Duodenal mucosa (tissue), 2 donors: ENCODE data around the gene NUDT2.
A peak's percentile ranks its signal among the peaks of the same experiment; 100 is the strongest.
"Not testable (repeated sequence)": the region's sequence is repeated elsewhere in the genome, so short reads cannot be mapped to it uniquely, and the experiment has no call there.

ENCODE experiments used
- H3K27ac ChIP-seq: one replicate; pipeline ENCODE4 v1.7.0; 2013; ENCODE audit warnings: low read depth, low read length
- H3K27me3 ChIP-seq, 2 donors: one replicate each; pipeline ENCODE4 v1.7.0; 2013; ENCODE audit warnings: low read length in 2 of 2, control low read depth in 1 of 2; ENCODE audit not compliant: insufficient read depth in 2 of 2, control insufficient read depth in 1 of 2
- H3K36me3 ChIP-seq, 2 donors: one replicate each; pipeline ENCODE4 v1.7.0; 2013; ENCODE audit warnings: low read length in 2 of 2, control low read depth in 1 of 2; ENCODE audit not compliant: insufficient read depth in 2 of 2, control insufficient read depth in 1 of 2
- H3K4me1 ChIP-seq, 2 donors: one replicate each; pipeline ENCODE4 v1.7.0; 2013; ENCODE audit warnings: low read length in 2 of 2, control low read depth in 1 of 2; ENCODE audit not compliant: insufficient read depth in 2 of 2, control insufficient read depth in 1 of 2
- H3K4me3 ChIP-seq, 2 donors: one replicate each; pipeline ENCODE4 v1.7.0; 2013; ENCODE audit warnings: low read length in 2 of 2, low read depth in 1 of 2
- H3K9ac ChIP-seq, 2 donors: one replicate each; pipeline ENCODE4 v1.7.0; 2013; ENCODE audit warnings: low read length in 2 of 2, low read depth in 1 of 2
- H3K9me3 ChIP-seq, 2 donors: one replicate each; pipeline ENCODE4 v1.7.0; 2013; ENCODE audit warnings: low read length in 2 of 2, control low read depth in 1 of 2; ENCODE audit not compliant: control insufficient read depth in 1 of 2

Gene NUDT2

DNA sequence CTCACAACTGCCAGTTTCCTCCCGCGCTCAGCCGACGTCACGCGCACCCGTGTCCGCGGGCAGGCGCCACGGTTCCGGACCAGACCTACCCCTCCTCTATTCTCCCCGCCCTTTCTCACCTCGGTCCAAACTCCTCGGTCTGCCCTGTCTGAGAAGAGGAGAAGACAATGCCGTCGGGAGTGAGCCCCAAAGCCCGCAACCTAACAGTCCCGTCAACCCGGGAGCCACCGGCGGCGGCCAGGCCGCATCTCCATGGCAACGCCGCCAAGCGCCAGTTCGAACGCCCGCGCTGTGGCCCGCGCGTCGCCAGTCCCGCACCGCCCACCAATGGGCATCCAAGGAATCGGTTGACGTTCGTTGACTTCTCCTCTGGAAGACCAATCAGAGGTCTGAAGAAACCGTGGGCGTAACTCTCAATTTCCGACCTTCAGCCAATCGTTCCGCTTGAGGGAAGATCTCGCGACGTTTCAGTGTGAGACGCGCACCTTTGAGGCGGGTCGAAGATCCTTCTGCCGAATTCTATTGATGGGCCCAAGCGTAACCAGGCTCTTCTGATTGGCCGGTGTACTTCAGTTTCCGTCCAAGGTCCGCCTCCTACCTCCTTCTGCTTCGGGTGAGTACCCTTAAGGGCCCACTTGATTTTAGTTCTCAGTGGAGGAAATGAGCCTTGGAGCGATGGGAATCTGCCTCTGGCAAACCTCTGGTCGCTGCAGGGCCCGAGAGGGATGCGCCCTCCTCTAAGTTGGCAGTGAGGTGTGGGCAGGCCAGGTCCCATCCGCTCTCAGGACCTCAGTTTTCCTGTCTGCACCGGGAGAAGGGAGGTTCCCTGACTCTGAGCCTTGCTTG is at the start of gene NUDT2, which contains the start of gene KIF24:
Gene NUDT2, plus strand, starts transcription at position 583 of the 846 bp plus-strand sequence. CDS start 9,471 bp downstream, outside the sequence.
Gene KIF24, minus strand, starts transcription at position 282 of the 846 bp plus-strand sequence. CDS start 17,922 bp downstream, outside the sequence.
- Histone ChIP-seq H3K36me3 (no peaks in the 10 kb centered on the region), H3K27ac (peak within 1 kb of the TSS; percentile 97), H3K4me3 (peak within 1 kb of the TSS; percentile 92 to 100), H3K4me1 (peaks cover 9 to 17% of the 10 kb centered on the region in 2 donors), H3K9ac (peak within 1 kb of the TSS; percentile 98 to 100), H3K9me3 (no peaks in the 10 kb centered on the region), H3K27me3 (no peaks in the 10 kb centered on the region)

DNA sequence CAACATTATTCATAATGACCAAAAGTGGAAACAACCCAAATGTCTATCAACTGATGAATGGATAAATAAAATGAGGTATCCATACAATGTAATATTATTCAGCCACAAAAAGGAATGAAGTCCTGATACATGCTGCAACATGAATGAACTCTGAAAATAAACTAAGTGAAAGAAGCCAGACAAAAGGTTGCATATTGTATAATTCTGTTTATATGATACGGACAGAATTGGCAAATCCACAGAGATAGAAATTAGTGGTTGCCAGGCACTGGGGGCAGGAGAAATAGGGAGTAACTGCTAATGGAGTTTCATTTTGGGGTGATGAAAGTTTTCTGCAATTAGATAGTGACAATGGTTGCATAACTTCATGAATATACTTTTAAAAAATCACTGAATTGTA is 47.3 kb upstream of the NUDT2 start:
- Histone ChIP-seq H3K36me3 (no peaks in the 10 kb centered on the region), H3K4me1 (no peaks in the 10 kb centered on the region), H3K27me3 (no peaks in the 10 kb centered on the region), H3K9ac (no peak overlapping the region), H3K9me3 (no peaks in the 10 kb centered on the region), H3K4me3 (no peak overlapping the region), H3K27ac (no peak overlapping the region)

DNA sequence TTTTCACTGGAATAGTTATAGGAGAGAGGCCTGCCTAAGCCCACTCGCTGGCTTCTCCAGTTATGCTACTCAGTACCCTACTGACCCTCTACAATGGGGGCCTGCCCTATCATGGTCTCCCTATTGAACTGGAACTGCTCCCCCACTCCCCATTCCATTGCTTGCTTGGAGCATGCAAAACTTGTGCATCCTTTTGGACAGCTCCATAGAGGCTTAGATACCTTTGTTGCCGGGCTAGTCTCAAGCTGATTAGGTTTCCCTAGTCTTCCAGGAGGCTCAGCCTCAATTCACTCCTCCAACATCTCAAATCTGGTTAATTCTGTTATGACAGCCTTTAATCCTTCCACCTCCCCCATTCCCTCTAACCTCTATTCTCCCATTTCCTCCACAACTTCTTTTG is 40.2 kb upstream of the NUDT2 start:
- H3K27me3 ChIP-seq, result no peaks in the 10 kb centered on the region
- no peaks in the 10 kb centered on the region for H3K36me3 ChIP-seq

DNA sequence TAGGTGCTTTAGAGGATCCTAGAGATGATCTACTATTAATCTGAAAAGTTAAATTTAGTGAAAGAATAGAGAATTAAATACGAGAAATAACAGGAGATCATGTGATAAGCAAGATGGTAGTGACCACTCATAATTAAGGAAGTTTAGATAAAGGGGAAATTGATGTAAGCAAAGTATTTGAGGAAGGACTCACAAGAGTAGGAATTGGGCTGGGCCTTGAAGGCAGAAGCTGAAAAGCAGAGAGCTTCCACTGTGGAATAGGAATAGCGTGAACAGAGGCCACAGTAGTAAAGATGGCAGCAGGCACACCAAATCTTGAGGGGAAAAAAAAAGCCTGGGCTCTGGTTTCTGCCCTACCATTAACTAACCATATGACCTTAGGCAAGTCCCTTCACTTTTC is 38.3 kb upstream of the NUDT2 start:
- Histone ChIP-seq H3K27ac (no peak overlapping the region), H3K9ac (no peak overlapping the region), H3K4me3 (no peak overlapping the region), H3K9me3 (no peaks in the 10 kb centered on the region), H3K36me3 (no peaks in the 10 kb centered on the region), H3K4me1 (no peaks in the 10 kb centered on the region), H3K27me3 (no peaks in the 10 kb centered on the region)

More for the DNA sequence above, 40.2 kb upstream of the NUDT2 start:
- H3K9ac ChIP-seq, result no peak overlapping the region
- no peaks in the 10 kb centered on the region for H3K9me3 ChIP-seq
- no peak overlapping the region for H3K27ac ChIP-seq
- no peaks in the 10 kb centered on the region for H3K4me1 ChIP-seq
- no peak overlapping the region for H3K4me3 ChIP-seq

DNA sequence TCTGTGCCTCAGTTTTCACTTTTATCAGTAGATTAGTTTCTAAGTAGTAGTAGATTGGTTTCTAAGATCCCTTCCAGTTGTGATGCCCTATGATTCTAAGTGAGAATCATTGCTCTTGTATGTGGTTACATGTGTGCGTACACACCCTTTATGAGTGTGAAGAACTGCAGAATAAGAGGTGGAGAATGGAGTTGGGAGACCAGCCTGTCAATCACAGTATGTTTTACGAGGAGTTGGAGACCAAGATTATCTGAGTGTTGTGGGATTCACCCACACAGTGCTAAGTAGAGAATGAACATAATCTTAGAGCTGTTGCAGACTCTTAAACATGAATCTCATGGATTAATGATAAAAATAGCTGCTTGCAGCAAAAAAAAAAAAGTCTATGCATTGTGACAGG is 37.9 kb upstream of the NUDT2 start:
- no peaks in the 10 kb centered on the region for H3K36me3 ChIP-seq
- no peaks in the 10 kb centered on the region for H3K27me3 ChIP-seq
- H3K4me1 ChIP-seq, result no peaks in the 10 kb centered on the region
- no peak overlapping the region for H3K4me3 ChIP-seq
- H3K9ac ChIP-seq, result no peak overlapping the region
- no peaks in the 10 kb centered on the region for H3K9me3 ChIP-seq
- H3K27ac ChIP-seq, result no peak overlapping the region

DNA sequence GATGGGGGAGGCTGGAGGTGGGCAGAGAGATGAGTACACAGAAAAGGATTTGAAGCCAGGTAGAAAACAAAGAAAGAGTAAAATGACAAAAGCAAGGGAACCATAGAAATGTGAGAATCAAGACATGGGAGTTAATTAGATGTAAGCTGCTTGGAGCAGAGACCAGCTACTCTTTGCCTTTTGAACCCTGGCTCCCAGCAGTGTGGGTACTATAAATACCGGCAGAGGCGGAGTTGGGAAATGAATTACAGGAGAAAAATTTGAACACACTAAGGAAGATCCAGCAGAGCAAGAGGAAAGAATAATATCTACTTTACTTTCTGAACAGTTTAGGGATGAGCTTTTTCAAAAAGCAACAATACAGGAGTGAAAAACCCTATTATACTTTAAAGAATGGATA is 36.8 kb upstream of the NUDT2 start:
- Histone ChIP-seq H3K36me3 (no peaks in the 10 kb centered on the region), H3K9ac (no peak overlapping the region), H3K27me3 (no peaks in the 10 kb centered on the region)

DNA sequence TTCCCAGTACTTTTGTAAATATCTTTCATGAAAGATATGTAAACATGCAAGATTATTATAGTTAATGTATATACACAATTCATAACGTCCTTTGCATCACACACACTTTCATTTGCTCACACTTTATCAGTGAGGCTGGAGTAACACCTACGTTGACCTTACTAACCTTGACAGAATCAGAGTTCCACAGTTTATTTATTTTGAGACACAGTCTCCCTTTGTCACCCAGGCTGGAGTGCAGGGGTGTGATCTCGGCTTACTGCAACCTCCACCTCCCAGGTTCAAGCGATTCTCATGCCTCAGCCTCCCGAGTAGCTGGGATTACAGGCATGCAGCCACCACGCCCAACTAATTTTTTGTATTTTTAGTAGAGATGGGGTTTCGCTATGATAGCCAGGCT is 28.3 kb upstream of the NUDT2 start:
- H3K36me3 ChIP-seq, H3K4me3 ChIP-seq, H3K9me3 ChIP-seq, H3K4me1 ChIP-seq, H3K27ac ChIP-seq, H3K9ac ChIP-seq, H3K27me3 ChIP-seq: not testable (repeated sequence)

More for the DNA sequence above, 36.8 kb upstream of the NUDT2 start:
- H3K9me3 ChIP-seq, result no peaks in the 10 kb centered on the region
- H3K4me1 ChIP-seq, result no peaks in the 10 kb centered on the region
- no peak overlapping the region for H3K4me3 ChIP-seq
- H3K27ac ChIP-seq, result no peak overlapping the region

DNA sequence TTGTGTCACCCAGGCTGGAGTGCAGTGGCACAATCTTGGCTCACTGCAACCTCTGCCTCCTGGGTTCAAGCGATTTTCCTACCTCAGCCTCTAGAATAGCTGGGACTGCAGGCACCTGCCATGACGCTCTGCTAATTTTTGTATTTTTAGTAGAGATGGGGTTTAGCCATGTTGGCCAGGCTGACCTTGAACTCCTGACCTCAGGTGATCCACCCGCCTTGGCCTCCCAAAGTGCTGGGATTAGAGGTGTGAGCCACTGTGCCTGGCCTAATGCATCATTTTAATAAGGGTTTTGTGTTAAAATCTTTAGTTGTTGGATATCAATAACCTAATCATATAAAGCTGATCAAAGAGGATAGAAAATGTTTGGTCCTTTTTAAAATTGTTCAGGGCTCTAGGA is 21.1 kb upstream of the NUDT2 start:
- H3K36me3 ChIP-seq, H3K4me1 ChIP-seq, H3K9me3 ChIP-seq, H3K9ac ChIP-seq, H3K27ac ChIP-seq, H3K4me3 ChIP-seq, H3K27me3 ChIP-seq: not testable (repeated sequence)

DNA sequence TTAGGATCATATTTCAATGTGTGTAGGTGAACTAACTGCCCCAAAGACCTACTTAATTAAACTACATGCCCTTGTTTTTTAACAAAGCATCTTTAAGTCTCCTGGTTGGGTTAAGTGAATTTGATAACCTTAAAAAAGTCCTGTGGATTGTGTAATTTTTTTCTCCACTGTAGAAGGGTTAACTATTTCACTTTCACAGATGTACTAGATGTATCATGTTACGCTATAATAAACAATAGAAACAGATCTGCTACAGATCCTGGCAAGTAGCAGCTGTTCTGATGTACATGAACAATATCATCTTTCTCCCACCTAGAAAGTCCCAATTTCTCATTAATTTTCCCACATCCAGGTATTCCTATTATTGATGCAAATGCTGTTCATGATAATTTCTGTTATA is 19.2 kb upstream of the NUDT2 start:
- no peak overlapping the region for H3K27ac ChIP-seq
- H3K9ac ChIP-seq, result no peak overlapping the region
- no peaks in the 10 kb centered on the region for H3K36me3 ChIP-seq
- H3K4me1 ChIP-seq, result no peaks in the 10 kb centered on the region
- H3K4me3 ChIP-seq, result no peak overlapping the region
- H3K9me3 ChIP-seq, result no peaks in the 10 kb centered on the region
- no peaks in the 10 kb centered on the region for H3K27me3 ChIP-seq

DNA sequence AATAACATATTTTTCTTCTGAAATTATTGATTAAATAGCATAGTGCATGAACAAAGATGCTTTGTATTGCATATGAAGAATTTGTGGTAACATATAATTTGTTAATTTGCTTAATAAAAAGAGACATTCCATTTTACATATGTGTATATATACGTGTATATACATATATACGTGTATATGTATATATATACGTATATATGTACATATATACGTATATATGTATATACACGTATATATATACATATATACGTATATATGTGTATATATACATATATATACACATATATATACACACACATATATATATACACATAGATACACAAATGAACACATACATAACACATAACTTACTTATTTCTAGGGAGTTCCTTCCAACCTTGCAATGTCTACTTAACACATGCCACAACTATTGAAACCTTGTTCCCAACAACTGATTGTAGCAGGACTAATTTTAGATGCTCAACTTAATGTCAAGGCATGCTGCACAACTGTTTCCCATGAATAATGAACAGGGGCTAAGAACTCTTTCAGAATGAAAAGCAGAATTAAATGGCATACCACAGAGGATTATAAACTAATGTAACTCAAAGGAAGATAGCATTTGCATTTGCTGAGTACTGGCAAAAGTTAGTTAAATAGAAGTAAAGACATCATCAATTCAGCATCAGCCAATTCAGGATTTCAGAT is 17.7 kb upstream of the NUDT2 start:
- Histone ChIP-seq H3K9ac (no peak overlapping the region), H3K27me3 (no peaks in the 10 kb centered on the region), H3K4me1 (no peaks in the 10 kb centered on the region), H3K9me3 (no peaks in the 10 kb centered on the region), H3K27ac (no peak overlapping the region), H3K4me3 (no peak overlapping the region), H3K36me3 (no peaks in the 10 kb centered on the region)
